AG09319 (cell line): ENCODE measurements around the gene ZNF41.
"Not testable (repeated sequence)": the region's sequence is repeated elsewhere in the genome, so short reads cannot be mapped to it uniquely, and the experiment has no call there.

Experiments used
- DNase-seq: peaks from one replicate; pipeline ENCODE4 v3.0.0-alpha.2; 2010; ENCODE audit warnings: low read depth; ENCODE audit errors: extremely low read depth
- CTCF ChIP-seq: IDR thresholded peaks from 2 replicates; pipeline ENCODE4 v1.5.1; 2011; ENCODE audit warnings: low read depth, mild to moderate bottlenecking, inconsistent platforms, low read length, moderate library complexity

Gene ZNF41

GRCh38 chrX:47514533-47515235 lies 31.7 kb upstream of the ZNF41 start:
- DNase-seq = no peak
- no peak for TF ChIP-seq CTCF

- not testable (repeated sequence) for DNase-seq
Measured at GRCh38 chrX:47513034-47513965, 30.3 kb upstream of the ZNF41 start.

- not testable (repeated sequence) for DNase-seq
Measured at GRCh38 chrX:47512383-47512782, 29.4 kb upstream of the ZNF41 start.

- no peak for DNase-seq
- TF ChIP-seq CTCF = no peak
Measured at GRCh38 chrX:47507153-47507867, 24.3 kb upstream of the ZNF41 start.

GRCh38 chrX:47503151-47503550 lies 20.1 kb upstream of the ZNF41 start:
- TF ChIP-seq CTCF = no peak

GRCh38 chrX:47502316-47503125 lies 19.5 kb upstream of the ZNF41 start:
- no peak for TF ChIP-seq CTCF
- no peak for DNase-seq

More at GRCh38 chrX:47503151-47503550, 20.1 kb upstream of the ZNF41 start:
- DNase-seq = no peak

GRCh38 chrX:47501226-47502074 lies 18.4 kb upstream of the ZNF41 start:
- no peak for DNase-seq
- TF ChIP-seq CTCF = no peak
